Fibroblast of skin of abdomen (primary cell): Measurements from ENCODE around the gene CH25H. TPM values are rescaled to one million over a fixed set of nuclear protein-coding genes. Genes with fewer than 3 reads are reported as not detected.
"Not testable (repeated sequence)": the region's sequence is repeated elsewhere in the genome, so short reads cannot be mapped to it uniquely, and the experiment has no call there.

Experiments used
- DNase-seq: peaks from one replicate; pipeline ENCODE4 v3.0.0-alpha.2; 2013
- polyA plus RNA-seq, 2 experiments: library from polyadenylated mRNA; unstranded; fragments of 120-200 nt; gene quantifications; one replicate each; pipeline ENCODE4 v1.2.1, GENCODE V29; 2013; ENCODE audit not compliant: insufficient read length in 2 of 2

Gene CH25H
- polyA plus RNA-seq (2013, experiment 1 of 2; ENCODE audit: insufficient read length), result 33.9 TPM
- 36.8 TPM for polyA plus RNA-seq (2013, experiment 2 of 2; ENCODE audit: insufficient read length)

GRCh38 chr10:89207181-89207800 is at the start of gene CH25H:
Gene CH25H (minus strand): TSS chr10:89207317. CDS start chr10:89207292, 25 bp downstream.
- peak; percentile 92 for DNase-seq

- no peak for DNase-seq
These were observed 49.2 kb upstream of the CH25H start for GRCh38 chr10:89256340-89256739.

- DNase-seq, result no peak
These were observed 48.7 kb upstream of the CH25H start for GRCh38 chr10:89255793-89256192.

GRCh38 chr10:89255091-89255579 is 48.0 kb upstream of the CH25H start:
- not testable (repeated sequence) for DNase-seq

- DNase-seq, result no peak
These were observed 45.1 kb upstream of the CH25H start for GRCh38 chr10:89252225-89252585.

GRCh38 chr10:89251409-89252224 is 44.5 kb upstream of the CH25H start, which contains the start of gene LIPA:
Gene LIPA (minus strand): TSS chr10:89251775. CDS start chr10:89247648, 4,127 bp downstream.
- peak; percentile 97 for DNase-seq

- DNase-seq, result no peak
These were observed 43.8 kb upstream of the CH25H start for GRCh38 chr10:89250865-89251408.

- DNase-seq, result no peak
These were observed 41.9 kb upstream of the CH25H start for GRCh38 chr10:89248990-89249389.

- DNase-seq, result not testable (repeated sequence)
These were observed 40.5 kb upstream of the CH25H start for GRCh38 chr10:89247623-89248022.

- no peak for DNase-seq
These were observed 38.7 kb upstream of the CH25H start for GRCh38 chr10:89245802-89246201.

- no peak for DNase-seq
These were observed 35.9 kb upstream of the CH25H start for GRCh38 chr10:89242840-89243568.

- no peak for DNase-seq
These were observed 35.2 kb upstream of the CH25H start for GRCh38 chr10:89242345-89242684.

GRCh38 chr10:89241486-89242344 is 34.6 kb upstream of the CH25H start:
- DNase-seq, result no peak

- no peak for DNase-seq
These were observed 33.9 kb upstream of the CH25H start for GRCh38 chr10:89241026-89241425.

- no peak for DNase-seq
These were observed 33.4 kb upstream of the CH25H start for GRCh38 chr10:89240519-89240918.

- DNase-seq, result no peak
These were observed 32.0 kb upstream of the CH25H start for GRCh38 chr10:89238956-89239644.

- DNase-seq, result no peak
These were observed 30.7 kb upstream of the CH25H start for GRCh38 chr10:89237849-89238248.

GRCh38 chr10:89236226-89236797 is 29.2 kb upstream of the CH25H start:
- DNase-seq, result peak; percentile 80

GRCh38 chr10:89235073-89235798 is 28.1 kb upstream of the CH25H start:
- DNase-seq, result no peak

GRCh38 chr10:89233033-89233432 is 25.9 kb upstream of the CH25H start:
- no peak for DNase-seq
